Amniotic epithelial cell (primary cell): ENCODE results near the gene DHRS3.

Source experiments
- DNase-seq: peaks from one replicate; pipeline ENCODE4 v3.0.0-alpha.2; 2010; ENCODE audit warnings: low read depth

DHRS3 gene

DNA sequence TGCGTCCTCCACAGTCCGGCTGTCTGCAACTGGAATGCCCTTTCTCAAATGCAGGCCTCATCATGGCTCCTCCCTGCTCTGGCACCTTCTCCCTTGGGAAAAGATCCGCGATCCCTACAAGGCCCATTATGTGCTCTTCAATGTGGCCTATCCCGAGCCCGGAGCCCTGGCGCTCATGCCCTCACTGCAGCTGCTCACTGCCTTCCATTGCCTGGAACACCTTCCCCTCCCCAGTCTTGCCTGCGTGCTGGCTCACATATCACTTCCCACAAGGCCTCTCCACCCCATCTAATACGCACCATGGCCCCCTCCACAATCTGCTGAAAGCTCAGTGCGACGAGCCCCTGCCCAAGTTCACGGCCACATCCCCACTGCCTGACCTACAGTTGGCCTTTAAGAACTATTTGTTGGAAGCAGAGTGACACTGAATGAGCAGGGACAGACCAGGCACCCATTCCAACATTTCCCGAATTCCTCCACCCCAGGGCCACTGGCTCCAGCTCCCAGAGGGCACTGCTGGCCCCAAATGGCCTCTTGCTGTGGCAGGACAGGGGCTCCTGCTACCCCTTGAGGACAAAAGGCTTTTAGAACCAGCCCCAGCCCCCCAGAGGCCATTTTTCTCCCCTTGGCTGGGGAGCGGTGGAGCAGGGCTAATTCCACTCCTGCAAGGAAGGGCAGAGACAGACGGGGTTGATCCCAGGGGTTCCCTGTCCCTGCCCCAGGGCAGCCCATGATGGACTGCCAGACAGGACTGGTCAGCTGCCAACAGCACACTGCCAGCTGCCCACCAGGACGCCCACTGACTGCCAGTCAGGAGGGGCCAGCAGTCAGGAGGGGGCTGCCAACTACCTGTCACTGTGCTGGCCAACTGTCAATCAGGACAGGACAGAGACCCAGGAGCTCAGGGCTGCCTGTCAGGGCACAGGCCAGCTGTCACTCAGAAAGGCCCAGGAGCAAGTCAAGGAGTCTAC, 64.8 kb downstream of the DHRS3 start:
- DNase-seq: no peak

DNA sequence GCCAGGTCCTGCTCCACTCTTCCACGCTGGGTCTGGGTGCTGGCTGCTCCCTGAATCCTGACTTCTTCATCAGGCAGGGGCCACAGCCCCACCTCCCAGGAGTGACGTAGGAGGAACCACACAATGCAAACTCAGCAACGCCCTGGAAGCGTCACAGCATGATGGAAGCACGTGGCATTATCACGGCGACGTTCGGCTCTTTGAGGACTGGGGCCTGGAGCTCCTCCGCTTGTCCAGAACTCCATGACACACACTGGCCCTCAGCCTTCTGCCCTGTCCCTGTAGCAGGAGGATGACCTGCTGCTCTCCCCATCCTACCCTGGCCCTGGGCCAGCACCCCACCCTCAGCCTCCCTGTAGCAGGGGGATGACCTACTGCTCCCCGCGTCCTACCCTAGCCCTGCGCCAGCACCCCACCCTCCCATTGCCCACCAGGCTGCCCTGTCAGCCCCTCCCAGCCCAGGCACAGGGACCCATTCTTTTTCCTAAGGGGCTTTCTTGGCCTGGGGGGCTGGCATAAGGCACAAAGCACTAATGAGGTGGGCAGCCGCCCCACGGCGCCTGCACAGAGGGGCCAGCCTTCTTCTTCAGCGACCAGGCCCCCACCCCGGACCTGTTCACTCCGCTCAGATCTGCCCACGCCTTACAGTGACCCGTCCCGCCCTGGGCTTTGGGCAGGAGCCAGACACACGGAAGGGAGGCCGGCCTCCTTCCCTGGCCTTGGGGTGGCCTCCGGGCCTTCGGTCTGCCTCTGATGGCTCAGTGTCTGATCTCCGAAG, 65.7 kb downstream of the DHRS3 start:
- DNase-seq: no peak

DNA sequence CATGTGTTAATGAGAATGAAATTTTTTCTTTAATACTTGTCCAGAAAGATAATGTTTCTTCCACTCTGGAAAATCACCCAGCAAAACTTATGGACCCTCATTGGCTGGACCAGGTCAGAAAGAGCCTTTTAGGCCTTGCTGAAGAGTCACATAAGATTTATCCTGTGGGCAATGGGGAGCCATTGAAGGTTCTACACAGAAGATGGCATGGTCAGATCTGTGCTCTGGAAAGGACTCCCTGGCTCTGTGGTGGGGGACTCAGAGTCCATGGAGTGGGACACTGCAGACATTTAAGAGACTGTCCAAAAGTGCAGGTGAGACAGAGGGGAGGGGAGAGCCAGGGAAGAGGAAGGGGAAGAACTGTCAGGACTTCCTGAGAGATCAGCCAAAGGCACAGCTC, 66.4 kb downstream of the DHRS3 start:
- no peak for DNase-seq

DNA sequence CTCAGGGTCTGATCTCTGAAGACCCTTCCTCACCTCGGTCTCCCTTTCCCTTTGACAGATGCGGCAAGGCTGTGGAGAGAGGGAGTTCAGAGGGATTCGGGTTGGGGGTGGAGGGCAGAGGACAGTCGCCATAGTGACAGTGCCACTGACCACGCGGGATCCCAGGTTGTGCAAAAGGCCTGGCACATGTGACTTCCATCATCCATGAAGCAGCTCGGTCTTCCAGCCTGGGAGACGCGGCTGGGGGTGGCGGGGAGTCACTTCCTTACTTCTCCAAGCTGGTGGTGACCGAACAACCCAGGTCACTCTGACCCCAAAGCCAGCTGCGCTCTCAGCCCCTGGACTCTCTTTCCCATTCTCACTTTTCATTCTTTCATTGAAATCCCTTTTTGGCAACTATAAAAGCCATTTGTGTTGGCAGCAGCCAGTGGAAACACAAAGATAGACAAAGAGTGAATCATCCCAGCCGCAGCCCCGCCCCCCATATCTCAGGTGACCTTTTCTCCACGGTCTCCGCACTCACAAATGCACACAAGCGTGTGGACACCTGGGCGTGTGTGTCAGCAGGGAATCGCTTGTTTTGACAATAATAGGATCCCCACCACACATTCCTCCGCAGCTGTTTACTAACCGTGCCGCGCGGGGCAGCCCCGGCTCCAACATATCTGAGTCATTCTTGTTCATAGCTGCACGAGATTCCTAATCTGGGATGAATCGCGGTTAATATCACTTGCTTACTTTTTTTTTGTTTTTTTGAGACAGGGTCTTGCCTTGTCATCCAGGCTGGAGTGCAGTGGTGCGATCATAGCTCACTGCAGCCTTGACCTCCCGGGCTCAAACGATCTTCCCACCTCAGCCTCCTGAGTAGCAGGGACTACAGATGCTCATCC, 68.3 kb downstream of the DHRS3 start:
- DNase-seq: peak; percentile 98

DNA sequence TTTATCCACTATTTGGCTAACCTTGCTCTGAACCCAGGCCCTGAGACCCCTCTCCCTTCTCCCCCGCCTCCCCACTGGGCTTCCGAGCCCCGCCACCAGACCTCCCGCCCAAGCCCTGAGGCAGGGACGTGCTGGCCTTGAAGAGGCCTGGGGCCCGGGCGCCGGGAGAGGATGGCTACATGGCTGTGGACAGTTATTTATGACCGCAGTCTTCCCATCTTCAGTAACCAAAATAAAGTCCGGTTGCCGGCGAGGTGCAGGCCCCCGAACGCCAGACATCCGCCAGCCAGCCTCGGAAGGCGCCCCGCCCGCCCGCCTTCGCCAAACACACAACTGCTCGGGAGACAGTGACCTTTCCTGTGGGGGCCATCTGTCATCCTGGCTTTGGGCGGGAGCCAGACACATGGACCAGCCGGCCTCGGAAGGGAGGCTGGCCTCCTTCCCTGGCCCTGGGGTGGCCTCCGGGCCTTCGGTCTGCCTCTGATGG, 69.0 kb downstream of the DHRS3 start:
- DNase-seq: no peak

DNA sequence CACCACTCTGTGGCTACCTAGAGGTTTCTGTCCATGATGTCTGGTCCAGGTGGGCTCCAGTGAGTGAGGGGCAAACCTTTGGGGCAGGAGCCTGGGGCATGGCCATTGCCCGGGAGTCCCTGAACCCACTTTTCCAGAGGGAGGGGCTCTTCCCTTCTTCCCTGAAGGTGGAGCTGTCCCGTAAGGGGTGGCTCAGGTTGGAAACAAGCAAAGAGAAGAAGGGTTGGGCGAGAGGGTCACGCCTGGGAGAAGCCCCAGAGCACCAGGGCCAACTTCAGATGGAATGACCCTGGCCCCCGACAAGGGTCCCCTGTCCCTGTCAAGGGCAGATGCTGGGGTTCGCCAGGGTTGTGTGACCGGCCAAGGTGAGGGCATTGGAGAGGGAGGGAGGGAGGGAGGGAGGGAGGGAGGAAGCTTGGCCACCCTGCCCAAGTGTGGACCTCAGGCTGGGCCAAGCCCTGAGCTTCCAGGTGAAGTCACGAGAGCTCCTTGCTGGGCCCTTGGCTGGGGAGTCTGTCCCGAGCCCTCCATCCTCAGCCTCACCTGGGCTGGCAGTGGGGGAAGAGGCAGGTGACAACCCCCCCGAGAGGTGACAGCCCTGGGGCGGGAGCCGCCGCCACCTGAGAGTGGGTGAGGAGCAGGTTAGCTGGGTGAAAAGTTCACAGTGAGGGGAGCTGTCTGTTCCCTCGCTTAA, 69.6 kb downstream of the DHRS3 start:
- DNase-seq: no peak

DNA sequence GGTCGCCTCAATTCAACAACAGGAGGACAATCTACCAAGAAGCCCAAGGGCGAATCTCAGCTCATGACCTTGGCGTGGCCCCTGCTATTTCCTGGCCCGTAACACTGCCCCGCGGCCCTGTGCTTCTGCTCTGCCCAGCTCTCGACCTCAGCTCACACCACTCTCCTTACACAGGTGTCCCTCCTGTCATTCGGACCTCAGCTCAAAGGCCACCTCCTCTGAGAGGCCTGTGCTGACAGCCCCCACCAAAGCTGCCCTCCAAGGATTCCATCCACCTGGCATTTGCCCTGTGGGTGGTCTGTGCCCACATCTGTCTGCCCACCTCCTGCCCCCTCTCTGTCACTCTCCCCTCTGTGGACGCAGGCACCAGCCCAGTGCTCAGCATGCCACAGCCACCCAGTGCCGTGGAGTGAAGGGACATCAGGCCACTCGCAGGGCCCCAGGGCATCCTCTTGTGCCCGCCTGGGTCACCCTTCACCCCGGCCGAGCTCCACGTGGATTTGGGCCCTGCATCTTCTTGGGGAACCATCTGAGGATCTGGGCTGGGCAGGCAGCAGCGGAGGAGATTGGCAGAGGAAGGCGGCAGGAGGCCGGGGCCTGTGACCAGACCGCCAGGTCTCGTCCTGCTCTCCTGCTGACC, 70.3 kb downstream of the DHRS3 start:
- DNase-seq: no peak

DNA sequence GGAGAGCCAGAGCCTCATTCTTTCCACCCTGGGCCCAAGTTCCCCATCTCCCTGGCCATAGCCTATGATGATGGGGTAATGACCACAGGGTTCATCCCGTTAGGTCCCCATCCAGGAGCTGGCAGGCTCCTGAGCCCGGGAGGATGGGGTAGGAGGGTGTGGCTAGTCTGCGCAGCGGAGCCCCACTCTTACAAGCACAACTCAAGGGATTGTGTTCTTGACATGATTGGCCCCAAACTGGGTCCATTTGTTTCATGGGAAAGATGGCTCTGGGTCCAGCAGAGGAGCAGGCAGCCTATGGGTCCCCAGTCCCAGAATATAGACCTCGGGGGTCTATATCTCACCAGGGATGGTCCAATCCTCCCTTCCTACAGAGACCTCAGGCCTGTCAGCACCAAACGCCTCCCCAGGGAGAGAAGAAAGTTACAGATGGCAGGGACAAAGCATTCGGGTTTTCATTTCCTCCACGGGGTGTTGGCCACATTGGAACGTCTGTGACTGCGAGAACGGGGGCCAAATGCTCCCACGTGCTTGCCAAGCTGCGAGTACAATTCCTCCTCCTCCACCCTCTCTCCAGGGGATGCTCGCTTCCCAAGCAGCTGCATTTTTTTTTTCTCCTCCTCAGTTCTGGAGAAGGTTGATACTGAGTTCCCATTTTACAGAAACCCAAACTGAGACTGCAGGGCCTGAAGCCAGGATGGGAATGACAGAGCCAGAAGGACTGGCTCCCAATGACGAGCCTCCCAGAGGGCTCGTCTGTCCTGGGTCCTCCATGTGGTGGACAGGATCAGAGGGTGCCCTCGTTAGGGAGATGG, 71.0 kb downstream of the DHRS3 start:
- no peak for DNase-seq

DNA sequence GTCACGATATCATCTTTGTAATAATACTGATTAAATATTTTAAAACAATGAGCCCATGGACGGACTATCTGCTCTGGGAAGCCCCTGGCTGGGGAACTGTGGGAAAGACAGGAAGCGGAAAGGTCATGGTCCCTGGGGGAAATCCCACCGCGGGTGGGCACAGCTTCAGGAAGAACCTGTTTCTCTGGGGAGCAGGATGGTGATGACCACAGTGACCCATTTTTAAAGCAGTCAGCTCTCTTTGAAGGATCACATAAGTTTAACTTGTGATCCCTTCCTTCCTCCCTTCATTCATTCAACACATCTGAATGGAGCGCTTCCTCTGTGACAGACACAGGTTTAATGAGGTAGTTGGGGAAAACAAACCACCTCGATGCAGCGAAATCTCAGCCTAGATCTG, 73.0 kb downstream of the DHRS3 start:
- DNase-seq: no peak

DNA sequence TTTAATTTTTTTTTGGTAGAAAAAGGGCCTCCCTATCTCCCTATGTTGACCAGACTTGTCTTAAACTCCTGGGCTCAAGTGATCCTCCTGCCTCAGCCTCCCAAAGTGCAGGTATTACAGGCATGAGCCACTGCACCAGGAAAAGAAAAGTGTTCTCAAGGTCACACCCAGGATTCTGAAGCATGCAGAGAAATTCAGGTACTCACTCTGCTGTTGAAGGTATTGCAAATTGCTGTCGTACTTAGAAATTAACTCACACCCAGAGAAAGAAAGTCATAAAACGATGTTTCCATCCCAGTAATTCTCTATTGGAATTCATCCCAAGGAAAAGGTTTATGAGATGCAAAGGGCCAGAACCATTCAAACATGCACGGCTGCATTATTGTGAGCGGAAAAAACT, 73.7 kb downstream of the DHRS3 start:
- no peak for DNase-seq

DNA sequence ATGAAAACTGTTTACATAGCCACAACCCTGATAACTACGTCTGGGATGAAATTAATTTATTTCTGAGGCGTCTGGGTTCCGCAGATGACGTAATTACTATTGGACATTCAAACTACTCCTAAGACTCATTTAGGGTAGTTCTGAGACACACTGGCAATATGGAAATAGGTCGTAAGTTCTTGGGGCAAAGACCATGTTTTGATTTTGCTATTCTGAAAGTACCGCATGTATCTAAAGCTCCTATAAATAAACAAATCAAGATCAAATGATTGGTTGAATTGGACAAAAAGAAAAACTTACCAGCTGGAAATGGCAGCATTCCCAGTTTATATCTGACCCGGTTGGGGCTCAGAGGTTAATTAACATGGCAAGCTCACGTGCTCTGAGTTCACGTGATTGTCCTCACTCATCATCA, 74.3 kb downstream of the DHRS3 start:
- peak; percentile 46 for DNase-seq

DNA sequence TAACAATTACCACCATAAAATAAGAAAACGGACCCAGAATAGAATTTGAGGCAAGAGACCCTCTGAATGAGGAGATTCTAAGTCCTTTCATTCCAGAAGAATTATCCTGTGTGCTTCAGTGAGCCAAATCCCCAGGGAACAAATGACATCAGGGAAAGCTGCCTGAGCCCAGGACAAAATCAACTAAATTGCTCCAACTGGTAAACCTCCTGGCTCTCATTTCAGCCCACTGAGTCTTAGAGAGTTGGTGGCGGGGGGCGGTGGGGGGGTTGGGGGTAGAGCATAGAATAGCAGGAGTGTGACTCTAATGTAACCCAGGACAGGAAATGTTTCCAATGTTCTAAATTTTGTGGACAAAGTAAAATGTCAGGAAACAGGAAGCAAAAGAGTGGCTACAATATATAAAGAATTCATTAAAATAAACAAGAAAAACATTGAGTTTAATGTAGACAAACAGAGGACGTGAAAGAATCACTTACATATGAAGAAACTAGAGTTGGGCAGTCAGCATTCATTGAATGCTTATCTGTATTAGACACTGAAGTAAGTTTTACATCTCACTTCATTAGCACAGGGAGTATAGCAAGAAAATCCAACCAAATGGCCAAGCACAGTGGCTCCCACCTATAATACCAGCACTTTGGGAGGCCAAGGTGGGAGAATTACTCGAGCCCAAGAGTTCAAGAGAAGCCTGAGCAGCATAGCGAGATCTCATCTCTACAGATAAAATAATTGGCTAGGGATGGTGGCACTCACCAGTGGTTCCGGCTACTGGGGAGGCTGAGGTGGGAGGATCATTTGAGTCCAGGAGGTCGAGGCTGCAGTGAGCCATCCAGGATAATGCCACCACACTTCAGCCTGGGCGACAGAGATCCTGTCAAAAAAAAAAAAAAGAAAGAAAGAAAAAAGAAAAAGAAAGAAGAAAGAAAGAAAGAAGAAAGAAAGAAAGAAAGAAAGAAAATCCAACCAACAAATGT, 75.1 kb downstream of the DHRS3 start:
- DNase-seq: no peak

DNA sequence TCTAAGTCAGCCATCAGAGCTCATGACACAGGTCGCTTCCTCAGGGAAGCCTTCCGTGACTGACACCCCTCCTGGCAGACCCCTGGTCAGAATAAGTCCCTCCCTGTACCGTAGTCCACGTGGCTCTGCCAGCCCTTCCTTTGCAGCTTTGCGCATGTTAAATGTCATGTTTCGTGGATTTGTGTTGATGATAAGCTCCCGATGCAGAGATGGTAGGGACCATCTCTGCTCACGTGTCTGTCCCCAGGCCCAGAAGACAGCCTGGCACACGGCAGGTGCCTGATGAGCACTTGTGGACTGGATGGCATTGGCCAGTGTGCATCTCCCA, 75.9 kb downstream of the DHRS3 start:
- no peak for DNase-seq

DNA sequence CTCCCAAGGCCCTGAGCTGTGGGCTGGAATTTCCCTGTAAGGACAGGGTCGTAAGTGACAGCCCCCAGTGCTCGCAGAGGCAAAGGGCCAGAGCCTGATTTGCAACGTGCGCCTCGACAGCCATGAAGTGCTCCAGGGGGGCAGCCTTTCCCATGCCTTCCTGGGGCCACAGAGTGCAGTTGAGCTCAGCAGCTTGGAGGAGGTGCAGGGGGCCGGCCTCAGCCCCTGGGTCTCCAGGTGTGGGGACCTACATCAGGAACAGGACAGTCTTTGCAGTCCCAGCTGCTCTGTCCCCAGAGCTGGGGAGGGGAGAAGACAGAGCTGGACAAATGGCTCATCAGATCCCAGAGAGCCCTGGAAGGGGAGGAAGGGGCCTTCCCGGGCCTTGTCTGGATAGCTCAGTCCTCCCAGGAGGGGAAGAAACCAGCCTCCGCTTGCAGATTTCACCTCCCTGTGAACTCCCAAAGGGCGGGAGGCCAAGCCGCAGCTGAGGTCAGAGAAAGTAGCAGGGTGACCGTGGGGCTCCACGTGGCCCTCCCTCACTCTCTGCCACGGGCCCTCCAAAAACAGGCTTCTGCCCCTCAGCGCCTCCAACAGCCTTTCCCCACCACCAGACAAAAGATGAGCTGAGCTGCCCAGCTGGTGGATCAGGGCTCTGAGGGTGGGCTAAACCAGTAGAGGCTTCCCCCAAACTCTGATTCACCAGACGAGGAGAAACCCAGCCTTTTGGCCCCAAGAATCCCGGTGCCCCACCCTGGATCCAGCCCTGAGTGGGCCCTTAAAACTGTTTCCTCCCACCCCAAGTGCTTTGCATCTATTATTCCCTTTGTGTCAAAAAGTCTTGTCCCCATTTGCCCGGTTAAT, 76.5 kb downstream of the DHRS3 start:
- peak; percentile 94 for DNase-seq

DNA sequence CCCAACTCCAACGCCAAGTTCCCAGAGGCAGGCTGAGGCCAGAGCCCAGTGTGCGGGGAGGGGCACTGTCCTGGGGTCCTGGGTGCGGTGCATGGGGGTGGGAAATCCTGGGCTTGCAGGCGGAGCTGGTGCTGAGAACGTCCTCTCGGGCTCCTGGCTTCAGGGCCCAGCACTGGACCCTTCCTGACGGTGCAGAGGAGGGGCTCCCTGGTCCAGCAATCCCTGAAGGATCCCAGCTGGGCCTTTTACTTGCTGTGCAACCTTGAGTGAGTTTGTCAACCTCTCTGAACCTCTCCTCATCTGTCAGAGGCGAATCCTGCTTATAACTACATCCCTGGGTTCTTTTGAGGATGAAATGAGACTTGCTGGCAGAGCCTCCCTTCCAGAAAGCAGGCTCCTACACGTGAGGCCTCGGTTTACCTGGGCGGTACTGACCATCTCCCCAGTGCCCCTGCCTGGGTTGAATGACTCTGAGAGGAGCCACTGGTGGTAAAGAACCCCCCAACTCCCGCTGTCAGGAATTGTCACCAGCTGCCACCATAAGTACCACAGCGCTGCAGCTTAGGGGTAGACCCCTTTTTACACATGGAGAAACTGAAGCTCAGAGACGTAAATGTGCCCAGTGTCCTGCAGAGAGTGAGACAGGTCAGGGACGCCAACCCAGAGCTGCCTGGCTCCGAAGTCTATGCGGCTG, 77.3 kb downstream of the DHRS3 start:
- DNase-seq: no peak

DNA sequence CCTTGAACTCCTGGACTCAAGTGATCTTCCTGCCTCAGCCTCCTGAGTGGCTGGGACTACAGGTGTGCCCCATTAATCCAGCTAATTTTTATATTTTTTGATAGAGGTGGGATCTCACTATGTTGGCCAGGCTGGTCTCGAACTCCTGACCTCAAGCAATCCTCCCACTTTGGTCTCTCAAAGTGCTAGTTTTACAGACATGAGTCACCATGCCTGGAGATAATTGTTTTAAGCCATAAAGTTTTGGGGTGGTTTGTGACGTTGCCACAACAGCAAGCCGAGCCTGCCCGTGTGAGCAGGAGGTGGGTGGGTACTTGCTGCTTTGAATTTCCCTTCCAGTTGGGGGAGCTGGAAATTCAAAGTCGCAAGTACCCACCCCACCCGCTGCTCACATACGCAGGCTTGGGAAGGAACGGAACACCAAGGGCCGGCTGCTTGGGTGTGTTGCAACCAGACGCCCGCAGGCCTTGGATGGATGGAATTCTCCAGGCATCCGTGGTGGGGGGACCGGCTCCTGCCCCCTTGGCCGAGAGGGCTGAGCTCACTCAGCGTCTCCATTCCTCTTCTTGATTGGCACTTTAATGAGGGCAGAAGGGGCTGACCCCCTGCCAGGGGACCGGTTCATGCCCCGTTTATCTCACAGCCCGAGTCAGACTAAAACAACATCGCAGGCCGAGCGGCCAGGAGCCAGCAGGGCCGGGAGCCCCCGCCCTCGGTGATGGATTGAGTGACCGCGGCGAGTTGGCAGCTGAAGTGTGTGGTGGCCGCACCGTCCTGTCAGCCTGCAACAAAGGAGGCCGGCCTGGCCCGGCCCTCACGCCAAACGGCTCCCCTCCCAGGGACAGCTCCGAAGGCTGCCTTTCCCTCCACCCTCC, 78.1 kb downstream of the DHRS3 start:
- peak; percentile 100 for DNase-seq
